ENCODE data around the gene CYP4A11. TPM values are rescaled to one million over a fixed set of nuclear protein-coding genes. Genes with fewer than 3 reads are reported as not detected.
"Not testable (repeated sequence)": the region's sequence is repeated elsewhere in the genome, so short reads cannot be mapped to it uniquely, and the experiment has no call there.

CYP4A11 gene
- total RNA-seq, 2 experiments from 2014 or later: not detected

GRCh38 chr1:46948629-46949416 is 7.5 kb upstream of the CYP4A11 start:
- ATAC-seq (ENCODE audit: poor library complexity): no peak
- no peak for DNase-seq
- TF ChIP-seq CTCF (IDR thresholded peaks at IDR 0.05): no peak
- Mint-ChIP-seq H3K36me3 (ENCODE audit: low read depth) (no peaks in the 10 kb centered on the region), H3K9me3 (no peaks in the 10 kb centered on the region), H3K4me3 (no peak overlapping the region), H3K4me1 (ENCODE audit: low read depth) (no peaks in the 10 kb centered on the region), H3K27me3 (peaks cover 40% of the 10 kb centered on the region), H3K27ac (no peak overlapping the region)
- POLR2A ChIA-PET: no interaction called here
- Histone ChIP-seq H3K4me1 (ENCODE audit: insufficient read depth, low read length) (no peaks in the 10 kb centered on the region), H3K36me3 (ENCODE audit: insufficient read depth, low read length) (no peaks in the 10 kb centered on the region), H3K4me3 (ENCODE audit: low read length) (no peak overlapping the region), H3K9me3 (ENCODE audit: control insufficient read depth in 1 of 2, insufficient read depth in 1 of 2, low read length in 2 of 2) (no peaks in the 10 kb centered on the region), H3K27me3 (ENCODE audit: control insufficient read depth in 1 of 2, insufficient read depth in 2 of 2, low read length in 2 of 2) (peaks cover 0 to 5% of the 10 kb centered on the region in 2 experiments), H3K27ac (ENCODE audit: low read depth in 1 of 2, low read length in 2 of 2) (no peak overlapping the region)
- CTCF ChIA-PET: no interaction called here
- intact Hi-C loops (cut with DNase I, micrococcal nuclease): no loop called here

- H3K4me1 ChIP-seq (ENCODE audit: insufficient read depth, low read length); H3K9me3 Mint-ChIP-seq; POLR2A ChIA-PET; H3K36me3 ChIP-seq (ENCODE audit: insufficient read depth, low read length); H3K36me3 Mint-ChIP-seq (ENCODE audit: low read depth); H3K4me3 Mint-ChIP-seq; intact Hi-C loops (cut with DNase I, micrococcal nuclease); H3K27ac Mint-ChIP-seq; H3K27me3 ChIP-seq (ENCODE audit: control insufficient read depth in 1 of 2, insufficient read depth in 2 of 2, low read length in 2 of 2); H3K4me3 ChIP-seq (ENCODE audit: low read length); H3K4me1 Mint-ChIP-seq (ENCODE audit: low read depth); H3K9me3 ChIP-seq (ENCODE audit: control insufficient read depth in 1 of 2, insufficient read depth in 1 of 2, low read length in 2 of 2); DNase-seq; CTCF ChIA-PET; H3K27ac ChIP-seq (ENCODE audit: low read depth in 1 of 2, low read length in 2 of 2); ATAC-seq (ENCODE audit: poor library complexity): not testable (repeated sequence)
- peaks cover 35% of the 10 kb centered on the region for H3K27me3 Mint-ChIP-seq
Observed at GRCh38 chr1:46947706-46948105, 6.4 kb upstream of the CYP4A11 start.

- POLR2A ChIA-PET: no interaction called here
- intact Hi-C loops (cut with DNase I, micrococcal nuclease): no loop called here
- H3K36me3 Mint-ChIP-seq (ENCODE audit: low read depth): no peaks in the 10 kb centered on the region
- no peak for DNase-seq
- Histone ChIP-seq H3K9me3 (ENCODE audit: control insufficient read depth in 1 of 2, insufficient read depth in 1 of 2, low read length in 2 of 2) (no peaks in the 10 kb centered on the region), H3K27me3 (ENCODE audit: control insufficient read depth in 1 of 2, insufficient read depth in 2 of 2, low read length in 2 of 2) (peaks cover 0 to 7% of the 10 kb centered on the region in 2 experiments), H3K27ac (ENCODE audit: low read depth in 1 of 2, low read length in 2 of 2) (no peak overlapping the region), H3K36me3 (ENCODE audit: insufficient read depth, low read length) (no peaks in the 10 kb centered on the region), H3K4me1 (ENCODE audit: insufficient read depth, low read length) (no peaks in the 10 kb centered on the region), H3K4me3 (ENCODE audit: low read length) (no peak overlapping the region)
- no peak overlapping the region for H3K27ac Mint-ChIP-seq
- CTCF ChIA-PET: no interaction called here
- ATAC-seq (ENCODE audit: poor library complexity): no peak
- H3K9me3 Mint-ChIP-seq: no peaks in the 10 kb centered on the region
- H3K27me3 Mint-ChIP-seq: peaks cover 35% of the 10 kb centered on the region
- no peaks in the 10 kb centered on the region for H3K4me1 Mint-ChIP-seq (ENCODE audit: low read depth)
- no peak overlapping the region for H3K4me3 Mint-ChIP-seq
- no peak for TF ChIP-seq CTCF (IDR thresholded peaks at IDR 0.05)
Observed at GRCh38 chr1:46942086-46942485, 810 bp upstream of the CYP4A11 start.

- Mint-ChIP-seq H3K27me3 (peaks cover 38% of the 10 kb centered on the region), H3K4me1 (ENCODE audit: low read depth) (no peaks in the 10 kb centered on the region), H3K36me3 (ENCODE audit: low read depth) (no peaks in the 10 kb centered on the region), H3K4me3 (no peak overlapping the region), H3K9me3 (no peaks in the 10 kb centered on the region), H3K27ac (no peak overlapping the region)
- Histone ChIP-seq H3K27ac (ENCODE audit: low read depth in 1 of 2, low read length in 2 of 2) (no peak overlapping the region), H3K9me3 (ENCODE audit: control insufficient read depth in 1 of 2, insufficient read depth in 1 of 2, low read length in 2 of 2) (no peaks in the 10 kb centered on the region), H3K36me3 (ENCODE audit: insufficient read depth, low read length) (no peaks in the 10 kb centered on the region), H3K4me3 (ENCODE audit: low read length) (no peak overlapping the region), H3K27me3 (ENCODE audit: control insufficient read depth in 1 of 2, insufficient read depth in 2 of 2, low read length in 2 of 2) (peaks cover 0 to 7% of the 10 kb centered on the region in 2 experiments), H3K4me1 (ENCODE audit: insufficient read depth, low read length) (no peaks in the 10 kb centered on the region)
- no peak for TF ChIP-seq CTCF (IDR thresholded peaks at IDR 0.05)
- ChIA-PET CTCF (no interaction called here), POLR2A (no interaction called here)
- DNase-seq (no peak), ATAC-seq (ENCODE audit: poor library complexity) (no peak)
- intact Hi-C loops (cut with DNase I, micrococcal nuclease): no loop called here
Observed at GRCh38 chr1:46940307-46940706, 969 bp downstream of the CYP4A11 start.

All from CD4-positive, alpha-beta T cell (primary cell).